Endothelial cell of umbilical vein (primary cell): ENCODE results near the gene HPDL. TPM values are rescaled to one million over a fixed set of nuclear protein-coding genes. Genes with fewer than 3 reads are reported as not detected.

Experiments used
- BruUV-seq: library from RNA; stranded (reverse); fragments of 400-500 nt; replicated peaks from 2 replicates; lab custom pipeline; 2021; lab: Mats Ljungman, UMichigan
- CTCF ChIA-PET: fragments of 300-600, 350-600 bp; sonication (Branson Sonifier 250); formaldehyde crosslinking; loops from one replicate; lab custom pipeline; 2021; ENCODE audit warnings: antibody characterized with exemption, inconsistent platforms; lab: Charles Lee
- POLR2A ChIA-PET: fragments of 300-600, 350-600 bp; sonication (Branson Sonifier 250); formaldehyde crosslinking; loops from one replicate; lab custom pipeline; 2021; ENCODE audit warnings: antibody characterized with exemption, inconsistent platforms; lab: Charles Lee
- DNase-seq: peaks from one replicate; pipeline ENCODE4 v3.0.0-alpha.2; 2011; ENCODE audit warnings: low read depth, low spot score
- FAIRE-seq: peaks from 2 replicates; lab custom pipeline; 2011; peaks lifted over from hg19 to GRCh38; lab: Jason Lieb, UNC
- H2AFZ ChIP-seq: 2 replicates; pipeline ENCODE4 v1.6.0; 2012; ENCODE audit warnings: low read depth, low read length, control low read depth, inconsistent platforms
- H3K27ac ChIP-seq: 2 replicates; pipeline ENCODE4 v1.5.1; 2011; ENCODE audit warnings: low read depth, mild to moderate bottlenecking, control low read depth, low read length, moderate library complexity; ENCODE audit not compliant: insufficient read depth
- H3K27me3 ChIP-seq, 2 experiments: 2 replicates each; pipeline versions ENCODE4 v1.6.0 to v1.6.1; 2011; ENCODE audit warnings: low read length in 2 of 2, mixed read lengths in 1 of 2; ENCODE audit not compliant: control insufficient read depth in 2 of 2, insufficient read depth in 2 of 2
- H3K36me3 ChIP-seq, 2 experiments: 2 replicates in 1 of 2; 3 replicates in 1 of 2; pipeline ENCODE4 v1.5.1; 2011; ENCODE audit warnings: low read length in 2 of 2, mild to moderate bottlenecking in 1 of 2, moderate library complexity in 1 of 2; ENCODE audit not compliant: control insufficient read depth in 2 of 2, insufficient read depth in 2 of 2; ENCODE audit errors: extremely low read depth in 1 of 2
- H3K4me1 ChIP-seq: 3 replicates; pipeline ENCODE4 v1.5.1; 2011; ENCODE audit warnings: mild to moderate bottlenecking, low read length; ENCODE audit not compliant: control insufficient read depth, insufficient read depth; ENCODE audit errors: extremely low read depth
- H3K4me2 ChIP-seq: 2 replicates; pipeline ENCODE4 v1.6.1; 2011; ENCODE audit warnings: low read length, control low read depth, mixed read lengths; ENCODE audit not compliant: insufficient read depth
- H3K4me3 ChIP-seq, 3 experiments: fragments of 200-600 bp in 1 of 3; sonication (generic), shearing (Covaris generic) in 1 of 3; replicated peaks in 1 of 3; 2 replicates each; pipeline ENCODE4 v1.5.1; 2011 to 2016; ENCODE audit warnings: control low read depth in 3 of 3, low read length in 3 of 3, mild to moderate bottlenecking in 2 of 3, inconsistent platforms in 1 of 3, low read depth in 1 of 3, moderate library complexity in 1 of 3; ENCODE audit not compliant: insufficient read depth in 1 of 3
- H3K79me2 ChIP-seq: 2 replicates; pipeline ENCODE4 v1.6.0; 2012; ENCODE audit warnings: low read length, inconsistent platforms; ENCODE audit not compliant: control insufficient read depth, insufficient read depth
- H3K9ac ChIP-seq: replicated peaks from 2 replicates; pipeline ENCODE3; 2011; ENCODE audit warnings: low read length, control low read depth; ENCODE audit not compliant: insufficient read depth; ENCODE audit errors: extremely low read depth
- H3K9me1 ChIP-seq: replicated peaks from 3 replicates; pipeline ENCODE4 v1.6.0; 2011; ENCODE audit warnings: mild to moderate bottlenecking, low read length; ENCODE audit not compliant: control insufficient read depth, insufficient read depth; ENCODE audit errors: extremely low read depth
- H3K9me3 ChIP-seq: replicated peaks from 2 replicates; pipeline ENCODE4 v1.5.1; 2012; ENCODE audit warnings: low read length, inconsistent platforms; ENCODE audit not compliant: control insufficient read depth, insufficient read depth
- H4K20me1 ChIP-seq: replicated peaks from 2 replicates; pipeline ENCODE3; 2011; ENCODE audit warnings: mild to moderate bottlenecking, low read length; ENCODE audit not compliant: control insufficient read depth, insufficient read depth; ENCODE audit errors: extremely low read depth
- CTCF ChIP-seq, 2 donors: IDR thresholded peaks; 1 replicate in 1 of 2; 2 replicates in 1 of 2; pipeline ENCODE4 v1.5.1; 2011; ENCODE audit warnings: low read length in 2 of 2, mild to moderate bottlenecking in 2 of 2, moderate library complexity in 2 of 2, control low read depth in 1 of 2, inconsistent platforms in 1 of 2, low read depth in 1 of 2; ENCODE audit not compliant: insufficient read depth in 1 of 2; ENCODE audit errors: extremely low read depth in 1 of 2
- EZH2 ChIP-seq: IDR thresholded peaks from 2 replicates; pipeline ENCODE4 v1.6.1; 2012; ENCODE audit warnings: borderline replicate concordance, low read depth, mild to moderate bottlenecking, moderate library complexity, low read length, inconsistent platforms; ENCODE audit not compliant: severe bottlenecking
- FOS ChIP-seq: IDR thresholded peaks from 2 replicates; pipeline ENCODE4 v1.6.1; 2011; ENCODE audit warnings: mild to moderate bottlenecking, low read length, moderate library complexity, borderline replicate concordance; ENCODE audit not compliant: insufficient read depth
- GATA2 ChIP-seq: IDR thresholded peaks from 2 replicates; pipeline ENCODE4 v1.7.0; 2011; ENCODE audit warnings: low read depth, mild to moderate bottlenecking, moderate library complexity, mixed read lengths, low read length; ENCODE audit not compliant: insufficient read length, insufficient read depth
- JUN ChIP-seq: IDR thresholded peaks from 2 replicates; pipeline ENCODE4 v1.6.1; 2011; ENCODE audit warnings: borderline replicate concordance, low read depth; ENCODE audit not compliant: insufficient read length, insufficient read depth
- MAX ChIP-seq: IDR thresholded peaks from 2 replicates; pipeline ENCODE4 v1.6.1; 2011; ENCODE audit not compliant: insufficient read depth, insufficient read length
- MYC ChIP-seq: IDR thresholded peaks from one replicate; pipeline ENCODE4 v1.6.1; 2011; ENCODE audit warnings: mild to moderate bottlenecking, low read depth, low read length
- POLR2A ChIP-seq: IDR thresholded peaks from 2 replicates; pipeline ENCODE4 v1.6.1; 2012; ENCODE audit warnings: low read depth, mild to moderate bottlenecking, control low read depth, low read length
- POLR2AphosphoS5 ChIP-seq: IDR thresholded peaks from 2 replicates; pipeline ENCODE4 v1.6.1; 2012; ENCODE audit warnings: low read depth, mild to moderate bottlenecking, control low read depth, low read length, moderate library complexity; ENCODE audit not compliant: insufficient read depth
- dilution Hi-C: fragments of 300-500 bp; cut with MboI; formaldehyde crosslinking; loops from one replicate; pipeline ENCODE4 v1.15.0; 2019; ENCODE audit warnings: low sequenced_read_pairs; ENCODE audit not compliant: extremely low pct_ligation_motif_present
- intact Hi-C: fragments of 100-400 bp; cut with micrococcal nuclease; formaldehyde crosslinking; loops from one replicate; pipeline ENCODE4 v1.10.0; 2022
- polyA plus RNA-seq, 4 experiments: library from polyadenylated mRNA; depleted of rRNA in 3 of 4; stranded (reverse) in 3 of 4; unstranded in 1 of 4; fragments of >200 nt; gene quantifications; 2 replicates each; pipeline versions ENCODE4 v1.2.1 to v1.2.3, GENCODE V29; 2011 to 2012; ENCODE audit warnings: missing spikeins in 1 of 4
- total RNA-seq: library from RNA; stranded (reverse); gene quantifications from 2 replicates; pipeline ENCODE4 v1.2.3, GENCODE V29; 2021

Gene HPDL
- total and polyA plus RNA-seq, 2 donors (not counting 3 experiments of a cell fraction or from before 2014, with no cell fraction given): 3.4 to 5.9 TPM

- H3K9me3 ChIP-seq: no peaks in the 10 kb centered on the region
- H3K4me1 ChIP-seq: no peaks in the 10 kb centered on the region
- no TSS peak for BruUV-seq
- no peak overlapping the region for H3K9ac ChIP-seq
- no peaks in the 10 kb centered on the region for H3K27me3 ChIP-seq
- H3K79me2 ChIP-seq: no peaks in the 10 kb centered on the region
- H3K4me3 ChIP-seq: no peak overlapping the region
- H3K27ac ChIP-seq: no peak overlapping the region
- CTCF ChIA-PET: interaction anchor here (0.9 to 15.5 kb wide), 3 partner anchors 10 to 128 kb away, joined by 4 to 457 read pairs (median 8); partner anchors contain the start of gene TESK2
- dilution Hi-C loops (loop anchor here (25.0 kb wide), 1 partner anchor 123 kb away; the partner anchor contains the start of gene TESK2), intact Hi-C loops (no loop called here)
- FAIRE-seq (no peak), DNase-seq (no peak)
- TF ChIP-seq FOS (no peak), POLR2AphosphoS5 (no peak), JUN (no peak), POLR2A (no peak), MYC (no peak), MAX (no peak), CTCF (IDR thresholded peaks at IDR 0.05; ENCODE audit: extremely low read depth in 1 of 2, insufficient read depth in 1 of 2, low read depth in 1 of 2, low read length in 2 of 2) (no peak), EZH2 (no peak), GATA2 (no peak)
- no peaks in the 10 kb centered on the region for H3K9me1 ChIP-seq
- H3K4me2 ChIP-seq: no peak overlapping the region
- H4K20me1 ChIP-seq: no peaks in the 10 kb centered on the region
- no peaks in the 10 kb centered on the region for H3K36me3 ChIP-seq
- POLR2A ChIA-PET: no interaction called here
- no peak overlapping the region for H2AFZ ChIP-seq
Measured at GRCh38 chr1:45364294-45364693, 37.6 kb downstream of the HPDL start.
